Measurements from ENCODE around the gene CTSA. TPM values are rescaled to one million over a fixed set of nuclear protein-coding genes. Genes with fewer than 3 reads are reported as not detected.

Gene CTSA
- polyA plus RNA-seq, result 107 TPM

- Mint-ChIP-seq H3K27me3 (no peaks in the 10 kb centered on the region), H3K4me3 (peak within 1 kb of the TSS; percentile 93 to 100 (median 99)), H3K27ac (peak within 1 kb of the TSS; percentile 94 to 97 (median 96)), H3K4me1 (peaks cover 24 to 27% (median 27%) of the 10 kb centered on the region in 3 donors), H3K9me3 (no peaks in the 10 kb centered on the region), H3K36me3 (peaks cover 2% of the 10 kb centered on the region)
Measured at GRCh38 chr20:45890985-45891983, at the start of gene CTSA, which contains the start of gene NEURL2. CTSA (plus strand) TSS chr20:45891335; CDS start chr20:45891569, 234 bp downstream. NEURL2 (minus strand) TSS chr20:45891208; CDS start chr20:45890991, 217 bp downstream.

GRCh38 chr20:45841407-45842129 is 49.6 kb upstream of the CTSA start:
- Mint-ChIP-seq H3K27me3 (no peaks in the 10 kb centered on the region), H3K4me1 (peaks cover 6 to 12% (median 10%) of the 10 kb centered on the region in 3 donors), H3K4me3 (peak overlapping the region in 1 of 4 donors; percentile 42), H3K27ac (peak overlapping the region in 1 of 3 donors; percentile 78), H3K36me3 (no peaks in the 10 kb centered on the region), H3K9me3 (no peaks in the 10 kb centered on the region)

GRCh38 chr20:45842169-45842812 is 48.8 kb upstream of the CTSA start:
- Mint-ChIP-seq H3K27ac (peak overlapping the region in 2 of 3 donors; percentile 1 to 78), H3K27me3 (no peaks in the 10 kb centered on the region), H3K4me1 (peaks cover 6 to 12% (median 10%) of the 10 kb centered on the region in 3 donors), H3K9me3 (no peaks in the 10 kb centered on the region), H3K36me3 (no peaks in the 10 kb centered on the region), H3K4me3 (peak overlapping the region in 2 of 4 donors; percentile 18 to 42)

GRCh38 chr20:45843506-45843905 is 47.6 kb upstream of the CTSA start:
- no peaks in the 10 kb centered on the region for H3K36me3 Mint-ChIP-seq
- H3K27ac Mint-ChIP-seq, result no peak overlapping the region
- peaks cover 6 to 12% (median 10%) of the 10 kb centered on the region in 3 donors for H3K4me1 Mint-ChIP-seq
- H3K9me3 Mint-ChIP-seq, result no peaks in the 10 kb centered on the region
- H3K27me3 Mint-ChIP-seq, result no peaks in the 10 kb centered on the region
- peak overlapping the region in 1 of 4 donors; percentile 21 for H3K4me3 Mint-ChIP-seq

- Mint-ChIP-seq H3K4me3 (no peak overlapping the region), H3K4me1 (peaks cover 6 to 12% (median 10%) of the 10 kb centered on the region in 3 donors), H3K27ac (no peak overlapping the region), H3K9me3 (no peaks in the 10 kb centered on the region), H3K27me3 (no peaks in the 10 kb centered on the region), H3K36me3 (peaks cover 1% of the 10 kb centered on the region)
Measured at GRCh38 chr20:45845452-45845851, 45.7 kb upstream of the CTSA start.

GRCh38 chr20:45848421-45848820 is 42.7 kb upstream of the CTSA start:
- peaks cover 0 to 1% (median 0%) of the 10 kb centered on the region in 3 donors for H3K4me1 Mint-ChIP-seq
- peaks cover 1% of the 10 kb centered on the region for H3K36me3 Mint-ChIP-seq
- no peaks in the 10 kb centered on the region for H3K27me3 Mint-ChIP-seq
- no peak overlapping the region for H3K4me3 Mint-ChIP-seq
- H3K27ac Mint-ChIP-seq, result no peak overlapping the region
- no peaks in the 10 kb centered on the region for H3K9me3 Mint-ChIP-seq

- Mint-ChIP-seq H3K27me3 (no peaks in the 10 kb centered on the region), H3K4me1 (peaks cover 0 to 5% (median 0%) of the 10 kb centered on the region in 3 donors), H3K4me3 (no peak overlapping the region), H3K36me3 (peaks cover 1% of the 10 kb centered on the region), H3K27ac (no peak overlapping the region), H3K9me3 (no peaks in the 10 kb centered on the region)
Measured at GRCh38 chr20:45848969-45849582, 42.1 kb upstream of the CTSA start.

GRCh38 chr20:45850238-45850637 is 40.9 kb upstream of the CTSA start:
- no peak overlapping the region for H3K27ac Mint-ChIP-seq
- H3K9me3 Mint-ChIP-seq, result no peaks in the 10 kb centered on the region
- H3K36me3 Mint-ChIP-seq, result peaks cover 1% of the 10 kb centered on the region
- peaks cover 3 to 5% (median 3%) of the 10 kb centered on the region in 3 donors for H3K4me1 Mint-ChIP-seq
- no peak overlapping the region for H3K4me3 Mint-ChIP-seq
- H3K27me3 Mint-ChIP-seq, result no peaks in the 10 kb centered on the region

- Mint-ChIP-seq H3K36me3 (peaks cover 1% of the 10 kb centered on the region), H3K9me3 (no peaks in the 10 kb centered on the region), H3K4me1 (peaks cover 5 to 7% (median 5%) of the 10 kb centered on the region in 3 donors), H3K4me3 (no peak overlapping the region), H3K27me3 (no peaks in the 10 kb centered on the region), H3K27ac (no peak overlapping the region)
Measured at GRCh38 chr20:45850926-45851325, 40.2 kb upstream of the CTSA start.

- H3K4me1 Mint-ChIP-seq, result peaks cover 5 to 10% (median 9%) of the 10 kb centered on the region in 3 donors
- H3K9me3 Mint-ChIP-seq, result no peaks in the 10 kb centered on the region
- peaks cover 1% of the 10 kb centered on the region for H3K36me3 Mint-ChIP-seq
- H3K27ac Mint-ChIP-seq, result no peak overlapping the region
- no peak overlapping the region for H3K4me3 Mint-ChIP-seq
- no peaks in the 10 kb centered on the region for H3K27me3 Mint-ChIP-seq
Measured at GRCh38 chr20:45851501-45851900, 39.6 kb upstream of the CTSA start.

- peaks cover 1% of the 10 kb centered on the region for H3K36me3 Mint-ChIP-seq
- peaks cover 12 to 14% (median 13%) of the 10 kb centered on the region in 3 donors for H3K4me1 Mint-ChIP-seq
- no peaks in the 10 kb centered on the region for H3K9me3 Mint-ChIP-seq
- H3K27me3 Mint-ChIP-seq, result no peaks in the 10 kb centered on the region
- no peak overlapping the region for H3K4me3 Mint-ChIP-seq
- H3K27ac Mint-ChIP-seq, result no peak overlapping the region
Measured at GRCh38 chr20:45852326-45852725, 38.8 kb upstream of the CTSA start.

GRCh38 chr20:45853484-45853883 is 37.7 kb upstream of the CTSA start:
- no peaks in the 10 kb centered on the region for H3K27me3 Mint-ChIP-seq
- no peaks in the 10 kb centered on the region for H3K9me3 Mint-ChIP-seq
- no peak overlapping the region for H3K27ac Mint-ChIP-seq
- H3K4me3 Mint-ChIP-seq, result peak overlapping the region in 1 of 4 donors; percentile 48
- peaks cover 17 to 23% (median 20%) of the 10 kb centered on the region in 3 donors for H3K4me1 Mint-ChIP-seq
- peaks cover 1% of the 10 kb centered on the region for H3K36me3 Mint-ChIP-seq

- Mint-ChIP-seq H3K27ac (peak within 1 kb of the TSS; percentile 79 to 94 (median 93)), H3K36me3 (peaks cover 6% of the 10 kb centered on the region), H3K27me3 (no peaks in the 10 kb centered on the region), H3K4me1 (peaks cover 17 to 31% (median 29%) of the 10 kb centered on the region in 3 donors), H3K4me3 (peak within 1 kb of the TSS; percentile 92 to 98 (median 94)), H3K9me3 (no peaks in the 10 kb centered on the region)
Measured at GRCh38 chr20:45857114-45857881, 33.8 kb upstream of the CTSA start, which contains the start of the genes ACOT8 and ZSWIM3. ACOT8 (minus strand) TSS chr20:45857392; CDS start chr20:45857315, 77 bp downstream. ZSWIM3 (plus strand) TSS chr20:45857614; CDS start chr20:45857826, 212 bp downstream.
